Measurements from ENCODE around the gene HSPA4. TPM values are rescaled to one million over a fixed set of nuclear protein-coding genes. Genes with fewer than 3 reads are reported as not detected.

The HSPA4 gene
- total RNA-seq, 2 donors from 2014 or later, result 21.8 to 26.2 TPM

- Histone ChIP-seq H3K27ac (no peak overlapping the region), H3K4me3 (no peak overlapping the region), H3K9me3 (no peaks in the 10 kb centered on the region), H3K27me3 (no peaks in the 10 kb centered on the region), H3K36me3 (replicated peaks in 1 of 2; ENCODE audit: insufficient read depth in 1 of 2, low read depth in 2 of 2) (no peaks in the 10 kb centered on the region), H3K4me1 (no peaks in the 10 kb centered on the region)
- DNase-seq (no peak), ATAC-seq (no peak)
- 41 to 49% methylated on average over 4 of the region's 4 CpGs for WGBS, 2 donors
- TF ChIP-seq POLR2A (IDR thresholded peaks at IDR 0.05) (no peak), CTCF (IDR thresholded peaks at IDR 0.05) (no peak)
- intact Hi-C loops (cut with DNase I), result no loop called here
Measured at GRCh38 chr5:133124891-133125290, 73.1 kb downstream of the HSPA4 start.

DNA sequence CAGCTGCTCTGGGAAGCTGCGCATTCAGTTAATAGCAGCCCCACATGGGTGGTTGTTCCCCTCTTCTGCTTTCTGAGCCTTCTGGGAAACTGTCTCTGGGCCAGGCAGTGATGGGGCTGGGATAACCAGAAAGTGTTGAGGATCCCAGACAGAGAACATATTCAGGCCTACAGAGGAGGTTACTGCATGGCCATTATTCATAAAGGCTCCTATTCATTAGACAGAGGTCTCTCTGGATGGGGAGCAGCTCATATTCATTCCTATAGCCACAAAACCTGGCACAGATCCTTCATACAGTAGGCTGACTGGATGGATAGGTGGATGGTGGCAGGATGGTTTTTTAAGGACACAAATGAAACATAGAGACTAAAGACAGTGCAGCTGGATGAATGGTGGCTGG lies 76.3 kb downstream of the HSPA4 start:
- H3K27ac ChIP-seq, result no peak overlapping the region
- H3K9me3 ChIP-seq, result no peaks in the 10 kb centered on the region
- intact Hi-C loops (cut with DNase I), result no loop called here
- ATAC-seq (no peak), DNase-seq (no peak)
- TF ChIP-seq POLR2A (IDR thresholded peaks at IDR 0.05), result no peak
- no peak for TF ChIP-seq CTCF (IDR thresholded peaks at IDR 0.05)
- H3K4me3 ChIP-seq, result no peak overlapping the region
- no peaks in the 10 kb centered on the region for H3K4me1 ChIP-seq
- no peaks in the 10 kb centered on the region for H3K36me3 ChIP-seq (replicated peaks in 1 of 2; ENCODE audit: insufficient read depth in 1 of 2, low read depth in 2 of 2)
- WGBS, 2 donors, result 77 to 78% methylated on average over 1 of the region's 1 CpG
- no peaks in the 10 kb centered on the region for H3K27me3 ChIP-seq

- Histone ChIP-seq H3K27me3 (no peaks in the 10 kb centered on the region), H3K27ac (no peak overlapping the region), H3K4me1 (no peaks in the 10 kb centered on the region), H3K9me3 (no peaks in the 10 kb centered on the region), H3K36me3 (replicated peaks in 1 of 2; ENCODE audit: insufficient read depth in 1 of 2, low read depth in 2 of 2) (no peaks in the 10 kb centered on the region), H3K4me3 (no peak overlapping the region)
- ATAC-seq (no peak), DNase-seq (no peak)
- no peak for TF ChIP-seq POLR2A (IDR thresholded peaks at IDR 0.05)
- TF ChIP-seq CTCF (IDR thresholded peaks at IDR 0.05), result no peak
- intact Hi-C loops (cut with DNase I), result no loop called here
- 59 to 74% methylated on average over 6 of the region's 6 CpGs for WGBS, 2 donors
Measured at GRCh38 chr5:133129289-133129688, 77.5 kb downstream of the HSPA4 start.

GRCh38 chr5:133129950-133130349 lies 78.1 kb downstream of the HSPA4 start:
- WGBS, 2 donors, result 61 to 66% methylated on average over 3 of the region's 3 CpGs
- Histone ChIP-seq H3K27me3 (no peaks in the 10 kb centered on the region), H3K4me1 (no peaks in the 10 kb centered on the region), H3K36me3 (replicated peaks in 1 of 2; ENCODE audit: insufficient read depth in 1 of 2, low read depth in 2 of 2) (no peaks in the 10 kb centered on the region), H3K9me3 (no peaks in the 10 kb centered on the region), H3K4me3 (no peak overlapping the region), H3K27ac (no peak overlapping the region)
- no peak for DNase-seq
- no peak for ATAC-seq
- intact Hi-C loops (cut with DNase I), result no loop called here
- TF ChIP-seq CTCF (IDR thresholded peaks at IDR 0.05), result no peak
- no peak for TF ChIP-seq POLR2A (IDR thresholded peaks at IDR 0.05)

GRCh38 chr5:133130387-133131118 lies 78.7 kb downstream of the HSPA4 start:
- DNase-seq, result peak in 1 of 4 donors; percentile 5
- no peak for ATAC-seq
- H3K27ac ChIP-seq, result no peak overlapping the region

More at GRCh38 chr5:133130387-133131118, 78.7 kb downstream of the HSPA4 start:
- Histone ChIP-seq H3K4me3 (no peak overlapping the region), H3K36me3 (replicated peaks in 1 of 2; ENCODE audit: insufficient read depth in 1 of 2, low read depth in 2 of 2) (no peaks in the 10 kb centered on the region), H3K4me1 (no peaks in the 10 kb centered on the region), H3K27me3 (no peaks in the 10 kb centered on the region), H3K9me3 (no peaks in the 10 kb centered on the region)
- intact Hi-C loops (cut with DNase I), result no loop called here
- TF ChIP-seq CTCF (IDR thresholded peaks at IDR 0.05) (no peak), POLR2A (IDR thresholded peaks at IDR 0.05) (no peak)
- WGBS, 2 donors, result 60 to 62% methylated on average over 8 of the region's 8 CpGs
